Body of pancreas (tissue), 4 donors: Measurements from ENCODE around the gene DMXL1. TPM values are rescaled to one million over a fixed set of nuclear protein-coding genes. Genes with fewer than 3 reads are reported as not detected.
A peak's percentile ranks its signal among the peaks of the same experiment; 100 is the strongest.

Experiments
- ATAC-seq: fragments of 150-250 bp; one replicate; pipeline ENCODE4 v1.9.1; 2016
- DNase-seq, 4 donors: peaks; one replicate each; pipeline ENCODE4 v3.0.0-alpha.2; 2019
- H3K27ac ChIP-seq, 4 donors: fragments of 200-600 bp; sonication (generic); 1 replicate in 3 of 4; 2 replicates in 1 of 4; pipeline versions ENCODE4 v1.5.1 to v1.6.1; 2016 to 2019; ENCODE audit warnings: mild to moderate bottlenecking in 1 of 4, mixed read lengths in 1 of 4, moderate library complexity in 1 of 4
- H3K27me3 ChIP-seq, 2 donors: fragments of 200-600 bp; sonication (generic); one replicate each; pipeline ENCODE4 v1.6.0; 2016; ENCODE audit warnings: mild to moderate bottlenecking in 1 of 2
- H3K36me3 ChIP-seq, 2 donors: fragments of 200-600 bp; sonication (generic); replicated peaks in 1 of 2; 2 replicates each; pipeline ENCODE4 v1.5.1; 2016; ENCODE audit warnings: low read depth in 2 of 2; ENCODE audit not compliant: insufficient read depth in 1 of 2
- H3K4me1 ChIP-seq: fragments of 200-600 bp; sonication (generic); one replicate; pipeline ENCODE4 v1.6.0; 2016
- H3K4me3 ChIP-seq, 2 donors: fragments of 200-600 bp; sonication (generic); 1 replicate in 1 of 2; 2 replicates in 1 of 2; pipeline ENCODE4 v1.5.1; 2016 to 2019
- H3K9me3 ChIP-seq, 3 donors: fragments of 200-600 bp; sonication (generic); 1 replicate in 2 of 3; 2 replicates in 1 of 3; pipeline ENCODE4 v1.5.1; 2016
- CTCF ChIP-seq, 7 experiments: fragments of 450-650 bp in 4 of 7; fragments of 200-600 bp in 3 of 7; sonication (generic) in 3 of 7; IDR thresholded peaks; one replicate each; pipeline ENCODE4 v1.5.1; 2016 to 2019; ENCODE audit warnings: antibody characterized with exemption in 7 of 7
- POLR2A ChIP-seq, 3 donors: fragments of 450-650 bp; IDR thresholded peaks; one replicate each; pipeline ENCODE4 v1.6.1; 2016; ENCODE audit warnings: antibody characterized with exemption in 3 of 3, mild to moderate bottlenecking in 2 of 3
- WGBS, 2 donors: methylation state at CpG; one replicate each; pipeline ENCODE4 v1.1.5; 2017; 5-methylcytosine and 5-hydroxymethylcytosine counted together
- intact Hi-C: fragments of 100-400 bp; cut with DNase I; formaldehyde crosslinking; loops from one replicate; pipeline ENCODE4 v1.15.1; 2023
- total RNA-seq, 2 donors: library from RNA; depleted of rRNA; stranded (reverse); fragments of >200 nt; gene quantifications; one replicate each; pipeline ENCODE4 v1.1.0, GENCODE V29; 2016

Gene DMXL1
- total RNA-seq, 2 donors from 2014 or later: 40.0 to 64.9 TPM

GRCh38 chr5:119274030-119274766 is 203.3 kb downstream of the DMXL1 start:
- Histone ChIP-seq H3K27ac (peak overlapping the region; percentile 13 to 95 (median 81)), H3K9me3 (no peaks in the 10 kb centered on the region), H3K36me3 (no peaks in the 10 kb centered on the region), H3K27me3 (no peaks in the 10 kb centered on the region), H3K4me3 (no peak overlapping the region), H3K4me1 (peaks cover 56% of the 10 kb centered on the region)
- intact Hi-C loops: no loop called here
- WGBS, 2 donors: 29 to 30% methylated on average over 5 of the region's 5 CpGs
- no peak for TF ChIP-seq CTCF (IDR thresholded peaks at IDR 0.05)
- TF ChIP-seq POLR2A (IDR thresholded peaks at IDR 0.05): peak in 1 of 3 donors; percentile 15
- peak; percentile 76 for ATAC-seq
- peak; percentile 38 to 74 (median 63) for DNase-seq

DNA sequence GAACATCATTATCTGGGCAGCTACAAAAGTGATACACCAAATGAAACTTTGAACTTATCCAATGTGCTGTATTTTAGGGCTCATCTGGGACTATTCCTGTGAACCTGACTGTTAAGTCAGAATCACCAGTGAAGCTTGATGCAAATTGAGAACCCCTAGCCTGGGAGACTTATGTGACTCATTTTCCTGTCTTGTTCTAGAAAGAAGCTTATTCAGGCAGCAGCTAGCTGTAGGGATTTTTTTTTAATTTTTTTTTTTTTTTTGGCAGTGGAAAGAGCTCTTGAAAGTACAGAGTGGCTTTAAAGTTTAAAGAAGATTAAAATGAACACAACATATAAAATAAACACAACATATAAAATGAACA is 203.9 kb downstream of the DMXL1 start:
- Histone ChIP-seq H3K27ac (peak overlapping the region; percentile 13 to 95 (median 49)), H3K36me3 (no peaks in the 10 kb centered on the region), H3K4me1 (peaks cover 56% of the 10 kb centered on the region), H3K27me3 (no peaks in the 10 kb centered on the region), H3K4me3 (no peak overlapping the region), H3K9me3 (no peaks in the 10 kb centered on the region)
- no peak for ATAC-seq
- TF ChIP-seq CTCF (IDR thresholded peaks at IDR 0.05): no peak
- TF ChIP-seq POLR2A (IDR thresholded peaks at IDR 0.05): no peak
- intact Hi-C loops: no loop called here
- DNase-seq: no peak

- intact Hi-C loops: no loop called here
- Histone ChIP-seq H3K4me1 (peaks cover 54% of the 10 kb centered on the region), H3K36me3 (no peaks in the 10 kb centered on the region), H3K27ac (peak overlapping the region in 3 of 4 donors; percentile 25 to 95 (median 71)), H3K9me3 (no peaks in the 10 kb centered on the region), H3K4me3 (no peak overlapping the region), H3K27me3 (no peaks in the 10 kb centered on the region)
- ATAC-seq (peak; percentile 27), DNase-seq (no peak)
- TF ChIP-seq CTCF (IDR thresholded peaks at IDR 0.05) (no peak), POLR2A (IDR thresholded peaks at IDR 0.05) (no peak)
- 87 to 90% methylated on average over 6 of the region's 6 CpGs for WGBS, 2 donors
These were observed 204.3 kb downstream of the DMXL1 start for GRCh38 chr5:119275146-119275545.

DNA sequence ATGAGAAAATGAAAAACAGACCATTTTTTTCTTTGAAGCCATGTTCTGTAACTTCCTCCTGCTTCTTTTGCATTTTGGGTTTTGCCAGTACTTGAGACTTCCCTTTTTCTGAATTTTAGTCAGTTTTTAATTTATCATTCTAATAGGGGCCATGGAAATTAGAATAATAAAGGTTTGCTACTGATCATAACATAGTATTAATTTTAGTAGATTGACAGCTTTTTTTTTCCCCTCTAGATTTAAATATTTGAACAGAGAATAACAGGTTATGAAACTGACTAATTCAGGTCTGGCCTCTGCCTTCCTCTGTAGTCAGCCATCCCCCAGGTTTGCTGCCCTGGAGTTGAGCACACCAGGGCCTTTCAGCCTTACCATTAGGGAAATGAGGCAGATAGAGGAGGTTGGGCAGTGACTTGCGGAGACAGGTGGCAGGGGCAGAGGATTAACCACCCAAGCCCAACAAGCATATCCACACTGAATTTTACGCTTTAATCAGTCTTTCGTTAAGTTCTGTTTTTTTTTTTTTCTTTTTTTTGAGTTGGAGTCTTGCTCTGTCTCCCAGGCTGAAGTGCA is 204.8 kb downstream of the DMXL1 start:
- 83 to 86% methylated on average over 3 of the region's 3 CpGs for whole genome bisulfite sequencing, 2 donors
- ATAC-seq: no peak
- Histone ChIP-seq H3K4me1 (peaks cover 54% of the 10 kb centered on the region), H3K27me3 (no peaks in the 10 kb centered on the region), H3K9me3 (no peaks in the 10 kb centered on the region), H3K4me3 (no peak overlapping the region), H3K36me3 (no peaks in the 10 kb centered on the region), H3K27ac (peak overlapping the region in 1 of 4 donors; percentile 95)
- TF ChIP-seq POLR2A (IDR thresholded peaks at IDR 0.05): no peak
- no peak for TF ChIP-seq CTCF (IDR thresholded peaks at IDR 0.05)
- intact Hi-C loops: no loop called here
- no peak for DNase-seq

GRCh38 chr5:119276978-119277377 is 206.1 kb downstream of the DMXL1 start:
- H3K9me3 ChIP-seq: no peaks in the 10 kb centered on the region

More at GRCh38 chr5:119276978-119277377, 206.1 kb downstream of the DMXL1 start:
- ATAC-seq (no peak), DNase-seq (no peak)
- intact Hi-C loops: no loop called here
- TF ChIP-seq POLR2A (IDR thresholded peaks at IDR 0.05) (no peak), CTCF (IDR thresholded peaks at IDR 0.05) (no peak)
- Histone ChIP-seq H3K27me3 (no peaks in the 10 kb centered on the region), H3K36me3 (no peaks in the 10 kb centered on the region), H3K27ac (no peak overlapping the region), H3K4me1 (peaks cover 44% of the 10 kb centered on the region), H3K4me3 (no peak overlapping the region)
- WGBS, 2 donors: 91 to 94% methylated on average over 5 of the region's 5 CpGs
